HG03457 (cell line): ENCODE data around the gene B4GALT5.
"Not testable (repeated sequence)": the region's sequence is repeated elsewhere in the genome, so short reads cannot be mapped to it uniquely, and the experiment has no call there.

ENCODE experiments used
- ATAC-seq: cut with Tn5 transposase; IDR thresholded peaks from one replicate; pipeline ENCODE4 v1.9.1; 2021; ENCODE audit warnings: moderate number of reproducible peaks; ENCODE audit not compliant: unreplicated experiment

Gene B4GALT5

DNA sequence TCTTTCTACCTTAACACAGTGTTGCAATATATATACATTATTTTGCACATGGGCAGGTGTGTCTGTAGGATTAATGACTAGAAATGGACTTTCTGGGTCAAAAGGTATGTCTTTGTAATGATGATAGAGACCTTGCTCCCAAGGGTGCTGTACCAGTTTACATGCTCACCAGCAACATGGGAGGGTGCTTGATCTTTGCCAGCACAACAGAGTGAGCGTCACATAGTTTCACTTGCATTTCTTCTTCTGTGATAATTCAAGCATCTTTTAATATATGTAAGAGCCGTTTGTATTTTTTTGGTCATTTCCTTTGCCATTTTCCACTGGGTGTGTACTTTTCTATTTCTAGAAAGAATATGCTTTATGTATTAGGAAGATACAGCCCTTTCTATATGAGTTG is 23.6 kb upstream of the B4GALT5 start:
- no peak for ATAC-seq

DNA sequence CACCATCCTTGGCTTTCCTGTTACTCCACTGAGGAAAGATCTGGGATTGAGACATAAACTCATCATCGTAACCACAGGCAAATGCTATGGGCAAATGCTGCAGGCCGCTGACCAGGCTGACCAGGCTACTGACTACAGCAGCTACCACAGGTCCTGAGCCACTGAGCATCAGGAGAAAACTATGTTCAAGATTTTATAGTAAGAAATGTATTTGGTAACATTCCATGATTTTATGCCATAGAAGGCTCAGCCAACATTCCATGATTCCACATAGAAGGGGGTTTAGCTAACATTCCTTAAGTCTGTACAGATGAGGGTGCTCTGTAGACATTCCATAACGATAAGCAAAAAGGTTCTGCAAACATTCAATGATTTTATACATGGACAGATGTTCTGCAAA is 16.1 kb upstream of the B4GALT5 start:
- no peak for ATAC-seq

DNA sequence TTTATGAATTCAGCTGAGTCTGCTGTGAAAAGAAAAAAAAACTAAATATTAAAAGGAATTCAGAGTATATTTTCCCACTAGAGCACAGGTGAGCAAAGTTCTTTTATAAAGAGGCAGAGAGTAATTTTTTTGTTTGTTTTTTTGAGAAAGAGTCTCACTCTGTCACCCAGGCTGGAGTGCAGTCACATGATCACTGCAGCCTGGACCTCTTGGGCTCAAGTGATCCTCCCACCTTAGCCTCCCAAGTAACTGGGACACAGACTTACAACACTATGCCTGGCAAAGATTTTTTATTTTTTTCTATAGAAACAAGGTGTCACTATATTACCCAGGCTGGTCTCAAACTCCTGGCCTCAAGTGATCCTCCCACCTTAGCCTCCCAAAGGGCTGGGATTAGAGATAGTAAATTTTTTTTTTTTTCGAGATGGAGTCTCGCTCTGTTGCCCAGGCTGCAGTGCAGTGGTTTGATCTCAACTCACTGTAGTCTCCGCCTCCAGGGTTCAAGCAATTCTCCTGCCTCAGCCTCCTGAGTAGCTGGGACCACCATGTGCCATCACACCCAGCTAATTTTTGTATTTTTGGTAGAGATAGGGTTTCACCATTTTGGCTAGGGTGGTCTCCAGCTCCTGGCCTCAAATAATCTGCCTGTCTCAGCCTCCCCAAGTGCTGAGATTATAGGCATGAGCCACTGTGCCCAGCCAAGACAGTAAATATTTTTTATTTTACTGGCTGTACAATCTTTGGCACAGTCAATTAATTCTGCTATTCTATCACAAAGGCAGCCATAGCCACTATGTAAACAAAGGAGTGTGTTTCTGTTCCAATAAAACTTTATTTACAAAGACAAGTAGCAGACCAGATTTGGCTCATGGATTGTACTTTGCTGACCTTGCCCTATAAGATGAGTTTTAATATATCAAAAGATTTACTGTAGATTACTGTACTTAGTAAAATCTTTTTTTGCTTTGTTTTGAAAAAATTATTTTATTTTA is 14.5 kb upstream of the B4GALT5 start:
- no peak for ATAC-seq

DNA sequence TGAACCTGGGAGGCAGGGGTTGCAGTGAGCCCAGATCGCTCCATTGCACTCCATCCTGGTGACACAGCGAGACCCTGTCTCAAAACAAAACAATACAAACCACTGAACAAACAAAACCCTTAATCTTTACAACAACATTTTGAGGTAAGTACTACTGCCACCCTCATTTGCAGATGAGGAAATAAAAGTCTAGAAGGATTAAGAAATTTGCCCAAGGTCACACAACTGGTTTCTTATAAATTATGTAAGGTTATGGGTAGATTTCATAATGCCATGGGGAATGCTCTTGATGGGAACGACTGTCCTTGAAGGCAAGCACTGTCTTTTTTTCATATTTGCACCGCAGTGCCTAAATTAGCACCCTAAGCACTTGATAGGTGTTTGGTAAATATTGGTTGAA is 13.8 kb upstream of the B4GALT5 start:
- ATAC-seq: no peak

GRCh38 chr20:49725694-49726093 is 12.0 kb upstream of the B4GALT5 start:
- no peak for ATAC-seq

DNA sequence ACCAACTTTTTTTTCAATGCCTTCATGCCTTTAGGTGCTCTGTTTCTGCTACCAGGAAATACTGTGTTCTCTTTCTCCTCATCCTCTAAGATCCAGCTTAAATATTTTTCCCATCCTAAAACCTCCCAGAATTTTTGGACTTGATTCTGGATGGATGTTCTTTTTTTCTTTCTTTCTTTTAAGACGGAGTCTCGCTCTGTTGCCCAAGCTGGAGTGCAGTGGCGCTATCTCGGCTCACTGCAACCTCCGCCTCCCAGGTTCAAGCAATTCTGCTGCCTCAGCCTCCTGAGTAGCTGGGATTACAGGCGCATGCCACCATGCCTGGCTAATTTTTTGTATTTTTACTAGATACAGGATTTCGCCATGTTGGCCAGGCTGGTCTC is 11.5 kb upstream of the B4GALT5 start:
- not testable (repeated sequence) for ATAC-seq

DNA sequence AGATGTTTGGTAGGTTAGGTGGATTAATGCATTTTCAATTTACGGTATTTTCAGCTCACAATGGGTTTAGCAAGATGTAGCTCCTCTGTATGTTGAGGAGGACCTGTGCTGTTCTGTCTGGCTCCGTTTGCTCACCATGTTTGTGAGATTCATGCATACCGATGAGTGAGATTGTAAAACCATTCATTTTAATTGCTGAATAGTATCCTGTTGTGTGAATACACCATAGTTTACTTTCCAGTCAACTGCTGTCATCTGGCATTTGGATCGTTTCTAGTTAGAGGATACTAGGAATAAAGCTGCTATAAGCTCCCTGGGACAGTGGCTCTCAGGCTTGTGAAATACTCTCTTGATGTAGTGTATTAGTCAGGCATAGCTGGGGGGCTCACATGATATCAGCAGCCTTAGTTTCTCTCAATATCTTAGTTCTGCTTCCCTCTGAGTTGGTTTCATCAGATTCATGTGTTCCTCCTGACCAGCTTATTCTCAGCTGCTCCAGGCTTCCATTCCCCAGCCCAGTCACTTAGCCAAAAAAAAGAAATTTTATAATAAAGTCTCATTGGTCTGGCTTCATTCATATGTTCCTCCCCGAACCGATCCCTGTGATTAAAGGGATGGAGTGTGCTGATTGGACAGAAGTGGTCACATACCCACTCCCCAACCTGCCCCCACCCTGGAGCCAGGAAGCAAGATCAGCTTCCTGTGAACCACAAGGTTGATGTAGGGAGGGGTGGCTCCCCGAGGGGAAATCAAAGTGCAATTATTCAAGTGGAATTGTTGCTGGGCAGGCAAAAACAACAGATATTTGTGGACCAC is 10.9 kb upstream of the B4GALT5 start:
- ATAC-seq: no peak

- not testable (repeated sequence) for ATAC-seq
These were observed 10.1 kb upstream of the B4GALT5 start for GRCh38 chr20:49723758-49724157.

- ATAC-seq: not testable (repeated sequence)
These were observed 7.6 kb upstream of the B4GALT5 start for GRCh38 chr20:49721326-49721725.

- no peak for ATAC-seq
These were observed 1.8 kb upstream of the B4GALT5 start for GRCh38 chr20:49715466-49715865.

DNA sequence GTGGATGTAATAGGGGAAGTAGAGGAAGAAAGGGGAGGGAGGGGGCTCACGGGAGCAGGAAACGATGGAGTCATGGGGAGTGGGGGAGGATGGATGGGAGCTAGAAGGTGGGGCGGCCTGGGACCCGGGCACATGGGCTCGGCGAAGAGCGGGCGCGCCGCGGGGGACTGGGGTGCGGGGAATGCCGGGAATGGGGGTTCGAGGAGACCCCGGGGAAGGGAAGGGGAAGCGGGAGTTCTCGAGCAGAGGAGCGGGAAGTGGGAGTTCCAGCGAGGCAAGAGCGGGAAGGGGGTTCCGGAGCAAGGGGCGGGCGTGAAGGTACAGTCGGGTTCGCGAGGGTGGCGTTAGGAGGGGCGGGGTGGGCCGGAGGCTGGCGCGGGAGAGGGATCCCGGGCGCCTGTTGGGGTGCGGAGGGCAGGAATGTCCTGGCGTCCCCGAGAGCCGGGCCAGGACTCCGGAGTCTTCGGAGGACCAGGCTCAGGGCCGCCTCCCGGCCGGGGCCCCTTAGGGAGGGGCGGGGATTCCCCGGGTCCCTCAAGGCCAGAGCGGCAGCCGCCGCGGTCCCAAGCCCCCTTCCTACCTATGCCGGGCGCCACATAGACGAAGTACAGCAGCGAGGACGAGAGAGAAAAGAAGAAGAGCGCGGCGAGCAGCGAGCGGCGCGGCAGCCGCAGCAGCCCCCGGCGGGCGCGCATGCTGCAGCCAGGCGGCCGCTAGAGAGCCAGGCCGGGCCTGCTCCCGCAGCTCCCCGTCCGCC is 504 bp downstream of the B4GALT5 start:
- no peak for ATAC-seq

DNA sequence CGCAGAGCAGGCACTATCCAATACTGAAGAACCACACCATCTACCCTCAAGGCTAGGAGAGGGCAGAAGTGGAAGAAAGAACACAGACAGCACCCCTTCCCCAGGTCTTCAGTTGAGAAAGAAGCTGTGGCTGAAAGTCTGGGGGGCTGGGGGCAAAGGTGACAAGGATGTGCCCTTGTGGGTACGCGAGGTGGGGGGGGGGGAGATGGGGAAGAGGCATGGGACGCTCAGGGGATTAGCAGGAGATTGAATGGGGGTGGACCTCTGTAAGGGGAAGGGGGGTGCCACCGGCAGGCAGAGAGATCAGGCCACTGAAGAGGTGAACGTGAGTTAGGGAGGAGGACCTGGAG is 1.1 kb downstream of the B4GALT5 start:
- no peak for ATAC-seq

DNA sequence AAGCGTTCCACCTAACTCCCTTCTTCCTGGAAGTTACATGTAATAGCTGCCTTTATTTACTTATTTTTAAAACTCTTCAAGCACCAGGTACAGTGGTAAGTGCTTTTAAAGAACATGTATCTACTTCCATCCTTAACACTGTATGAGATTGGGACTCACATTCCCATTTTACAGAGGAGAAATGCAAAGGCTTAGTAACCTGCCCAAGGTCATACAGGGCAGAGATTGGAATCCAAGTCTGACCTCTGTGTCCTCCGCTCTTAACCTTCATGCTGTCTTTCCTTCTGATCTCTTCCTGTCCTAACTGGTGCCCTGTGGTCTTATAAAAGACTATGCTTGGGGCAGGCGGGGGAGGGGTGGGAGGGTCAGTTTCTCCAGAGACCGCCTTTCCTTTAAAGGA is 1.6 kb downstream of the B4GALT5 start:
- ATAC-seq: no peak

GRCh38 chr20:49711667-49711987 is 2.1 kb downstream of the B4GALT5 start:
- no peak for ATAC-seq

GRCh38 chr20:49710971-49711666 is 2.6 kb downstream of the B4GALT5 start:
- no peak for ATAC-seq

- no peak for ATAC-seq
These were observed 6.6 kb downstream of the B4GALT5 start for GRCh38 chr20:49707118-49707517.

- ATAC-seq: no peak
These were observed 7.0 kb downstream of the B4GALT5 start for GRCh38 chr20:49706630-49707091.

- ATAC-seq: not testable (repeated sequence)
These were observed 7.8 kb downstream of the B4GALT5 start for GRCh38 chr20:49705893-49706292.

DNA sequence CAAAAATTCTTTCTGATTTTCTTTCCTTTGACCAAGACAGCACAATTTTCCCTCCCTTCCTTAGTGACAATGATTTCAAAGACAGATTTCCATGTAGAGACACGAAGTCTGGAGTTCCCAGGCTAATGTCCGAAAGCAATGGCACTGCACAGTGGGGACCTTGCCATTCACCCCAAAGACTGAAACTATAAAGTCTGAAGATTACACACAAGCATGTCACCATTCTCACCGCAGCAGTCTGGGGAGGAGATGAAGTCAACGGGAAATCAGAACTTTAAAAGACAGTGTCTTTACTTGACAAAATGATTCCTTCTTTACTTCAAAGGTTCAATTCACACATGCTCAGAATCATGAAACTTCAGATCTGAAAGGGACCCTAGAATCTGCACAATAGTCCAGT is 8.3 kb downstream of the B4GALT5 start:
- ATAC-seq: no peak

GRCh38 chr20:49704932-49705336 is 8.7 kb downstream of the B4GALT5 start:
- no peak for ATAC-seq

DNA sequence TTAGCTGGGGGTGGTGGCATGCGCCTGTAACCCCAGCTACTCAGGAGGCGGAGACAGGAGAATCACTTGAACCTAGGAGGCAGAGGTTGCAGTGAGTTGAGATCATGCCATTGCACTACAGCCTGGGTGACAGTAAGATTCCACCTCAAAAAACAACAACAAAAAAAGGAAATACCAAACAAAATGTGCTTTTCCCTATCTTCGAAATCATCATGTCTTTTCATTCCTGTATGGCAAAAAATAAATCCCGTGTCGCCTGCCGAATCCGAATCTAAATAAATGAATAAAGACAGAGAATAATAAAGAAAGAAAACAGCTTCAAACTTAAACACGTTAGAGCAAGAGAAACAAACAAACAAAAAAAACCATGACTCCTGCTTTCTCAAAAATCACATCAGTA is 11.8 kb downstream of the B4GALT5 start:
- ATAC-seq: no peak
